Pons (tissue), 1 donor: ENCODE results near the gene SCFD2.

ENCODE experiments used
- DNase-seq: peaks from one replicate; pipeline ENCODE4 v3.0.0-alpha.2; 2016; ENCODE audit warnings: low spot score

Gene SCFD2

GRCh38 chr4:52824270-52824602 is 541.6 kb downstream of the SCFD2 start:
- DNase-seq: no peak

- DNase-seq: no peak
Observed at GRCh38 chr4:52823702-52824092, 542.2 kb downstream of the SCFD2 start.
